ENCODE data around the gene TPRN. TPM values are rescaled to one million over a fixed set of nuclear protein-coding genes. Genes with fewer than 3 reads are reported as not detected.

Gene TPRN
- total and polyA plus RNA-seq, 9 of the 15 experiments (the other 6 are each of a cell fraction or from before 2014, with no cell fraction given), result 0.31 to 31.9 (median 4.4) TPM

DNA sequence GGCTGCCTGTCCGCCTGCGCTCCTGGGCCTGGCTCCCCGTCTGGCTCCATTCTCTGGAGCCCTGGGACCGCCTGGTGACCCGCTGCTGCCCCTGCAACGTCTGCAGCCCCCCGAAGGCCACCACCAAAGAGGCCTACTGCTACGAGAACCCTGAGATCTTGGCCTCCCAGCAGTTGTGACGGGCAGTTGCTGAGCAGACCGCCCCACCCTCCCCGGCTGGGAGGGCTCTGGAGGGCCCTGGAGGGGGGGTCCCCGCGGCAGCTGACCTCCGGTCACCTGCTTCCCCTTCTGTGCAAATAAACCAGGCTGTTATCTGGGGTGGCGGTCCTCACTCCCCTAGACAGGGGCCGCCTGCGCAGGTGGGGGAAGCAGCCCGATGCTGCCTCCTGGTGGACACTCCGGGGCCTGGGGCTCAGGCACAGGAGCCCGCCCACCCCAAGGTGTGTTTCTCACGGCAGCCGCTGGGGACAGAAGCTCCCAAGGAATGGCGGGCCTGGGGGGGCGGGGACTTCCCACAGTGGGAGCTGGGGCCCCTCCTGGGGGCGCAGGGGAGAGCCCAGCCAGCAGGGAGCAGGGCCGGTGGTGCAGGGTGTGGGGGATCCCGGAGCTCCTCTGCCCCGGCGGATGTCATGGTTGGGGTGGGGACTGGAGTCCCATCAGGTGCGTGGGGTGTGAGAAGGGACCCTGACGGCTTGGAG lies 35.8 kb upstream of the TPRN start:
- ChIA-PET POLR2A (interaction anchor here (0.6 to 1.3 kb wide), 5 partner anchors 41 to 233 kb away, joined by 3 to 5 read pairs (median 4); partner anchors contain the start of gene TOR4A), CTCF (ENCODE audit: low intra/inter-chr PET ratio) (interaction anchor here (0.6 to 1.6 kb wide), 7 partner anchors 19 to 207 kb away, joined by 3 to 11 read pairs (median 4); partner anchors contain the start of genes ANAPC2, NELFB, NPDC1 and SSNA1)
- peaks cover 30% of the 10 kb centered on the region for H3K79me2 ChIP-seq (ENCODE audit: control insufficient read depth, insufficient read depth, low read length)
- peak overlapping the region; percentile 42 for H3K27ac ChIP-seq (ENCODE audit: extremely low read depth, low read depth, low read length)
- no peaks in the 10 kb centered on the region for H3K9me3 ChIP-seq (replicated peaks; ENCODE audit: control insufficient read depth, insufficient read depth, low read depth, low read length)
- peak overlapping the region; percentile 40 for H3K4me2 ChIP-seq (ENCODE audit: insufficient read depth, low read length)
- H3K4me1 ChIP-seq (replicated peaks in 1 of 2; ENCODE audit: control insufficient read depth in 2 of 2, insufficient read depth in 2 of 2, low read length in 2 of 2), result peaks cover 16 to 92% of the 10 kb centered on the region in 2 experiments
- BruUV-seq (replicated peaks), result no TSS peak
- no peak overlapping the region for H3K4me3 ChIP-seq
- 7% methylated on average over 14 of the region's 31 CpGs for WGBS (ENCODE audit: insufficient coverage, low coverage, missing lambda C conversion rate)
- H3K27me3 ChIP-seq (ENCODE audit: control insufficient read depth in 2 of 2, insufficient read depth in 2 of 2, low read length in 2 of 2), result no peaks in the 10 kb centered on the region
- no peak overlapping the region for H2AFZ ChIP-seq (ENCODE audit: low read depth, low read length)
- H3K36me3 ChIP-seq (ENCODE audit: control insufficient read depth, insufficient read depth, low read length), result peaks cover 4% of the 10 kb centered on the region; the same call in 1 of the 3 replicates
- ATAC-seq, result peak; percentile 73
- DNase-seq (ENCODE audit: extremely low read depth in 1 of 4, low spot score in 3 of 4), result peak; percentile 91 to 97 (median 94)
- intact Hi-C loops (cut with micrococcal nuclease), result no loop called here
- peak overlapping the region; percentile 9 to 88; a peak in 2 of 4 replicates for H3K9ac ChIP-seq (ENCODE audit: insufficient read depth in 1 of 2, low read depth in 2 of 2, low read length in 2 of 2)
- peaks cover 4% of the 10 kb centered on the region for H3K9me1 ChIP-seq (ENCODE audit: control insufficient read depth, insufficient read depth, low read length)
- H4K20me1 ChIP-seq (replicated peaks; ENCODE audit: control insufficient read depth, insufficient read depth, low read length), result no peaks in the 10 kb centered on the region
- in situ Hi-C loops (cut with MboI), result loop anchor here (25.0 kb wide), 1 partner anchor 449 kb away; the partner anchor contains the start of genes CCDC183 and TMEM141
- peak; percentile 95 for FAIRE-seq
- 0 out of 4 replicates have a peak, but pooled peaks of 1 of the 2 experiments have one; percentile 53 for TF ChIP-seq KDM4B (IDR thresholded peaks at IDR 0.05; ENCODE audit: borderline replicate concordance in 2 of 2, low read depth in 1 of 2)
- TF ChIP-seq PTBP1 (IDR thresholded peaks at IDR 0.05; ENCODE audit: low read depth, low read length), result 0 out of 2 replicates have a peak, but pooled peaks have one; percentile 33
- TF ChIP-seq, protein P1, sequence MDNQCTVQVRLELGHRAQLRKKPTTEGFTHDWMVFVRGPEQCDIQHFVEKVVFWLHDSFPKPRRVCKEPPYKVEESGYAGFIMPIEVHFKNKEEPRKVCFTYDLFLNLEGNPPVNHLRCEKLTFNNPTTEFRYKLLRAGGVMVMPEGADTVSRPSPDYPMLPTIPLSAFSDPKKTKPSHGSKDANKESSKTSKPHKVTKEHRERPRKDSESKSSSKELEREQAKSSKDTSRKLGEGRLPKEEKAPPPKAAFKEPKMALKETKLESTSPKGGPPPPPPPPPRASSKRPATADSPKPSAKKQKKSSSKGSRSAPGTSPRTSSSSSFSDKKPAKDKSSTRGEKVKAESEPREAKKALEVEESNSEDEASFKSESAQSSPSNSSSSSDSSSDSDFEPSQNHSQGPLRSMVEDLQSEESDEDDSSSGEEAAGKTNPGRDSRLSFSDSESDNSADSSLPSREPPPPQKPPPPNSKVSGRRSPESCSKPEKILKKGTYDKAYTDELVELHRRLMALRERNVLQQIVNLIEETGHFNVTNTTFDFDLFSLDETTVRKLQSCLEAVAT (IDR thresholded peaks at IDR 0.05), result peak in 1 of 2 experiments; percentile 70; a peak in 1 of 4 replicates
- peak; percentile 72; the same call in 1 of the 2 replicates for TF ChIP-seq CC2D1A (IDR thresholded peaks at IDR 0.05)
- TF ChIP-seq, protein P2, sequence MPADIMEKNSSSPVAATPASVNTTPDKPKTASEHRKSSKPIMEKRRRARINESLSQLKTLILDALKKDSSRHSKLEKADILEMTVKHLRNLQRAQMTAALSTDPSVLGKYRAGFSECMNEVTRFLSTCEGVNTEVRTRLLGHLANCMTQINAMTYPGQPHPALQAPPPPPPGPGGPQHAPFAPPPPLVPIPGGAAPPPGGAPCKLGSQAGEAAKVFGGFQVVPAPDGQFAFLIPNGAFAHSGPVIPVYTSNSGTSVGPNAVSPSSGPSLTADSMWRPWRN (IDR thresholded peaks at IDR 0.05; ENCODE audit: low read depth), result 0 out of 2 replicates have a peak, but pooled peaks have one; percentile 60
- TF ChIP-seq, protein P3, sequence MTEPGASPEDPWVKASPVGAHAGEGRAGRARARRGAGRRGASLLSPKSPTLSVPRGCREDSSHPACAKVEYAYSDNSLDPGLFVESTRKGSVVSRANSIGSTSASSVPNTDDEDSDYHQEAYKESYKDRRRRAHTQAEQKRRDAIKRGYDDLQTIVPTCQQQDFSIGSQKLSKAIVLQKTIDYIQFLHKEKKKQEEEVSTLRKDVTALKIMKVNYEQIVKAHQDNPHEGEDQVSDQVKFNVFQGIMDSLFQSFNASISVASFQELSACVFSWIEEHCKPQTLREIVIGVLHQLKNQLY (CRISPR knock-in tag; conservative IDR thresholded peaks at IDR 0.05), result no peak
- TF ChIP-seq POLR2G (IDR thresholded peaks at IDR 0.05; ENCODE audit: low read depth, low read length), result peak; percentile 35
- TF ChIP-seq, protein P4, sequence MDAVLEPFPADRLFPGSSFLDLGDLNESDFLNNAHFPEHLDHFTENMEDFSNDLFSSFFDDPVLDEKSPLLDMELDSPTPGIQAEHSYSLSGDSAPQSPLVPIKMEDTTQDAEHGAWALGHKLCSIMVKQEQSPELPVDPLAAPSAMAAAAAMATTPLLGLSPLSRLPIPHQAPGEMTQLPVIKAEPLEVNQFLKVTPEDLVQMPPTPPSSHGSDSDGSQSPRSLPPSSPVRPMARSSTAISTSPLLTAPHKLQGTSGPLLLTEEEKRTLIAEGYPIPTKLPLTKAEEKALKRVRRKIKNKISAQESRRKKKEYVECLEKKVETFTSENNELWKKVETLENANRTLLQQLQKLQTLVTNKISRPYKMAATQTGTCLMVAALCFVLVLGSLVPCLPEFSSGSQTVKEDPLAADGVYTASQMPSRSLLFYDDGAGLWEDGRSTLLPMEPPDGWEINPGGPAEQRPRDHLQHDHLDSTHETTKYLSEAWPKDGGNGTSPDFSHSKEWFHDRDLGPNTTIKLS (IDR thresholded peaks at IDR 0.05; ENCODE audit: borderline replicate concordance, low read depth), result 0 out of 2 replicates have a peak, but pooled peaks have one; percentile 49
- peak in 1 of 2 experiments; percentile 21; a peak in 1 of 4 replicates for TF ChIP-seq HDAC1 (IDR thresholded peaks at IDR 0.05)
- TF ChIP-seq ZFPM2 (CRISPR knock-in tag; IDR thresholded peaks at IDR 0.05), result no peak
- no peak for TF ChIP-seq ZNF830 (CRISPR knock-in tag; IDR thresholded peaks at IDR 0.05)
- TF ChIP-seq HNRNPLL (IDR thresholded peaks at IDR 0.05; ENCODE audit: low read depth, low read length, poor library complexity, severe bottlenecking), result peak; percentile 38
- TF ChIP-seq HCFC1 (IDR thresholded peaks at IDR 0.05; ENCODE audit: low read depth, low read length), result peak; percentile 51
- TF ChIP-seq, protein P5, sequence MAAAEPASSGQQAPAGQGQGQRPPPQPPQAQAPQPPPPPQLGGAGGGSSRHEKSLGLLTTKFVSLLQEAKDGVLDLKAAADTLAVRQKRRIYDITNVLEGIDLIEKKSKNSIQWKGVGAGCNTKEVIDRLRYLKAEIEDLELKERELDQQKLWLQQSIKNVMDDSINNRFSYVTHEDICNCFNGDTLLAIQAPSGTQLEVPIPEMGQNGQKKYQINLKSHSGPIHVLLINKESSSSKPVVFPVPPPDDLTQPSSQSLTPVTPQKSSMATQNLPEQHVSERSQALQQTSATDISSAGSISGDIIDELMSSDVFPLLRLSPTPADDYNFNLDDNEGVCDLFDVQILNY (CRISPR knock-in tag; IDR thresholded peaks at IDR 0.05), result no peak
- TF ChIP-seq MTA3 (IDR thresholded peaks at IDR 0.05; ENCODE audit: borderline replicate concordance), result peak; percentile 77
